Measurements from ENCODE around the gene OR5A2. TPM values are rescaled to one million over a fixed set of nuclear protein-coding genes. Genes with fewer than 3 reads are reported as not detected.

The OR5A2 gene
- total RNA-seq, 2 experiments from 2014 or later = not detected

DNA sequence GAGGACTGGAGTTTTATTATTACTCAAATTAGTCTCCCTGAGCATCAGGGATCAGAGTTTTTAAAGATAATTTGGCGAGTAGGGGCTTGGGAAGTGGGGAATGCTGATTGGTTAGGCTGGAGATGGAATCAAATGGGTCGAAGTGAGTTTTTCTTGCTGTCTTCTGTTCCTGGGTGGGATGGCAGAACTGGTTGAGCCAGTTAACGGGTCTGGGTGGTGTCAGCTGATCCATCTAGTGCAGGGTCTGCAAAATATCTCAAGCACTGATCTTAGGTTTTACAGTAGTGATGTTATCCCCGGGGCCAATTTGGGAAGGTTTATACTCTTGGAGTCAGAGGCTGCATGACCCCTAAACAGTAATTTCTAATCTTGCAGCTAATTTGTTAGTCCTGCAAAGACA is 1.1 kb downstream of the OR5A2 start:
- ChIA-PET POLR2A (no interaction called here), CTCF (no interaction called here)
- no peaks in the 10 kb centered on the region for H3K9me3 Mint-ChIP-seq (ENCODE audit: insufficient read depth)
- H3K4me3 Mint-ChIP-seq = no peak overlapping the region
- H3K27me3 Mint-ChIP-seq (ENCODE audit: low read depth) = peaks cover 5% of the 10 kb centered on the region
- ATAC-seq = no peak
- H3K4me1 Mint-ChIP-seq (ENCODE audit: low read depth) = peaks cover 10% of the 10 kb centered on the region
- DNase-seq = no peak
- no peaks in the 10 kb centered on the region for H3K36me3 Mint-ChIP-seq (ENCODE audit: low read depth)
- no peak overlapping the region for H3K27ac Mint-ChIP-seq

GRCh38 chr11:59423835-59424234 is 2.4 kb downstream of the OR5A2 start:
- H3K9me3 Mint-ChIP-seq (ENCODE audit: insufficient read depth) = no peaks in the 10 kb centered on the region
- no peak overlapping the region for H3K27ac Mint-ChIP-seq
- H3K36me3 Mint-ChIP-seq (ENCODE audit: low read depth) = no peaks in the 10 kb centered on the region
- POLR2A ChIA-PET = no interaction called here
- ATAC-seq (no peak), DNase-seq (no peak)
- CTCF ChIA-PET = no interaction called here
- no peak overlapping the region for H3K4me3 Mint-ChIP-seq
- H3K4me1 Mint-ChIP-seq (ENCODE audit: low read depth) = peaks cover 10% of the 10 kb centered on the region
- peaks cover 3% of the 10 kb centered on the region for H3K27me3 Mint-ChIP-seq (ENCODE audit: low read depth)

- POLR2A ChIA-PET = no interaction called here
- Mint-ChIP-seq H3K36me3 (ENCODE audit: low read depth) (no peaks in the 10 kb centered on the region), H3K4me1 (ENCODE audit: low read depth) (peaks cover 28% of the 10 kb centered on the region), H3K4me3 (no peak overlapping the region), H3K27me3 (ENCODE audit: low read depth) (peaks cover 16% of the 10 kb centered on the region), H3K27ac (no peak overlapping the region), H3K9me3 (ENCODE audit: insufficient read depth) (no peaks in the 10 kb centered on the region)
- CTCF ChIA-PET = interaction anchor here (0.7 kb wide), 1 partner anchor 20 kb away, joined by 3 read pairs; no protein-coding TSS in a partner anchor
- no peak for ATAC-seq
- no peak for DNase-seq
Observed at GRCh38 chr11:59418156-59418555, 8.1 kb downstream of the OR5A2 start.

DNA sequence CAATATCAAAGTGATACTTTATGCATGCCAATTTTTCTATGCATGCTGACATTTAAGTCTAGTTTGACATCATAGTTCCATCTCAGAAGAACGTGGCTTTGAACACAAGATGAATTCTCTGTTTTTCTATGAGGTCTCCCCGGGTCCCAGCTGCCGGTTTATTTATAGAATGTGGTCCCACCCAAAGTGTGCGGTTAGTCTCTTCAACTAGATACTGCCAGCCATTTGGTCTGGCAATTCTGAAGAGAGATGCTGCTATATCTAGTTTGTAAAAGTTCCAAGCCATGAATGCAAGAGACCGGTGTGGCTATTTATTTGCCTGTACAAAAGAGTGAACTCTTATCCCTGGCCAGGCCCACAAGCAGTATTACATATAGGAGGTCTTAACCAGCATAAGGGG is 9.2 kb downstream of the OR5A2 start:
- peaks cover 19% of the 10 kb centered on the region for H3K4me1 Mint-ChIP-seq (ENCODE audit: low read depth)
- H3K9me3 Mint-ChIP-seq (ENCODE audit: insufficient read depth) = no peaks in the 10 kb centered on the region
- POLR2A ChIA-PET = no interaction called here
- CTCF ChIA-PET = no interaction called here
- H3K4me3 Mint-ChIP-seq = no peak overlapping the region
- peaks cover 16% of the 10 kb centered on the region for H3K27me3 Mint-ChIP-seq (ENCODE audit: low read depth)
- peak; percentile 23 for DNase-seq
- no peak overlapping the region for H3K27ac Mint-ChIP-seq
- no peak for ATAC-seq
- H3K36me3 Mint-ChIP-seq (ENCODE audit: low read depth) = no peaks in the 10 kb centered on the region

DNA sequence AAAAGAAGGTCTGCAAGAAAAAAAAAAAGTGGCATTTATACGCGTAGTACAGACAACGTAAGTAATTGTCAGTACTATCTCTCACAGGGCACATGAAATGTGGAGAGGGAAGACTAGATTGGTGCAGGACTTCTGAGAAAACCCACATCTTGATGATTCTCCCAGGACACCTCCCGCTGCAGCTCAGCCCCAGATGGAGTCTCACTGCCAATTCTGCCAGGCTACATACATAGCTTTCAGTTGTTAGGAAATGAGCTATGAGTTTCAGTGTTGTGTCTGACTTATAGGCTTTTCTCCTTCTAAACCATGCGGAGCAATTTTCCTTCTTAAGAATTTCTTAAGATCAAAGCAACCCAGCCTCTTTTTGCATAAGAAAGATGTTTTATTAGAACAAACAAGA is 9.6 kb downstream of the OR5A2 start:
- no peaks in the 10 kb centered on the region for H3K9me3 Mint-ChIP-seq (ENCODE audit: insufficient read depth)

DNA sequence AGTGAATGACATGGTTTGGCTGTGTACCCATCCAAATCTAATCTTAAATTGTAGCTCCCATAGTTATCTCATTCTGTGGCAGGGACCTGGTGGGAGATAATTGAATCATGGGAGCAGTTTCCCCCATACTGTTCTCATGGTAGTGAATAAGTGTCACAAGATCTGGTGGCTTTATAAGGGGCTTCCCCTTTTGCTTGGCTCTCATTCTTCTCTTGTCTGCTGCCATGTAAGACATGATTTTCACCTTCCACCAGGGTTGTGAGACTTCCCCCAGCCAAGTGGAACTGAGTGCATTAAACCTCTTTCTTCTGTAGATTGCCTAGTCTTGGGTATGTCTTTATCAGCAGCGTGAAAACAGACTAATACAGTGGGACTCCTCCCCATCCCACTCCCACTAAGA is 11.1 kb downstream of the OR5A2 start:
- Mint-ChIP-seq H3K9me3 (ENCODE audit: insufficient read depth) (peaks cover 7% of the 10 kb centered on the region), H3K4me1 (ENCODE audit: low read depth) (peaks cover 18% of the 10 kb centered on the region), H3K27ac (no peak overlapping the region), H3K4me3 (no peak overlapping the region), H3K36me3 (ENCODE audit: low read depth) (peaks cover 1% of the 10 kb centered on the region), H3K27me3 (ENCODE audit: low read depth) (peaks cover 16% of the 10 kb centered on the region)
- CTCF ChIA-PET = no interaction called here
- no peak for ATAC-seq
- DNase-seq = no peak
- POLR2A ChIA-PET = no interaction called here

More for the DNA sequence above, 9.6 kb downstream of the OR5A2 start:
- H3K4me1 Mint-ChIP-seq (ENCODE audit: low read depth) = peaks cover 18% of the 10 kb centered on the region
- no peaks in the 10 kb centered on the region for H3K36me3 Mint-ChIP-seq (ENCODE audit: low read depth)
- ChIA-PET POLR2A (no interaction called here), CTCF (no interaction called here)
- peaks cover 16% of the 10 kb centered on the region for H3K27me3 Mint-ChIP-seq (ENCODE audit: low read depth)
- ATAC-seq = no peak
- H3K27ac Mint-ChIP-seq = peak overlapping the region; percentile 40
- H3K4me3 Mint-ChIP-seq = no peak overlapping the region
- DNase-seq = no peak

GRCh38 chr11:59413646-59414045 is 12.6 kb downstream of the OR5A2 start:
- Mint-ChIP-seq H3K9me3 (ENCODE audit: insufficient read depth) (peaks cover 12% of the 10 kb centered on the region), H3K4me1 (ENCODE audit: low read depth) (peaks cover 18% of the 10 kb centered on the region), H3K27ac (no peak overlapping the region), H3K4me3 (no peak overlapping the region), H3K36me3 (ENCODE audit: low read depth) (peaks cover 1% of the 10 kb centered on the region), H3K27me3 (ENCODE audit: low read depth) (peaks cover 16% of the 10 kb centered on the region)
- ATAC-seq (no peak), DNase-seq (no peak)
- POLR2A ChIA-PET = no interaction called here
- CTCF ChIA-PET = no interaction called here

GRCh38 chr11:59403546-59403945 is 22.7 kb downstream of the OR5A2 start:
- ChIA-PET POLR2A (no interaction called here), CTCF (interaction anchor here (1.3 kb wide), 1 partner anchor 26 kb away, joined by 5 read pairs; no protein-coding TSS in a partner anchor)
- no peak overlapping the region for H3K27ac Mint-ChIP-seq
- peaks cover 3% of the 10 kb centered on the region for H3K27me3 Mint-ChIP-seq (ENCODE audit: low read depth)
- ATAC-seq (no peak), DNase-seq (no peak)
- H3K9me3 Mint-ChIP-seq (ENCODE audit: insufficient read depth) = peaks cover 16% of the 10 kb centered on the region
- H3K36me3 Mint-ChIP-seq (ENCODE audit: low read depth) = no peaks in the 10 kb centered on the region
- no peaks in the 10 kb centered on the region for H3K4me1 Mint-ChIP-seq (ENCODE audit: low read depth)
- no peak overlapping the region for H3K4me3 Mint-ChIP-seq

- CTCF ChIA-PET = no interaction called here
Observed at GRCh38 chr11:59401262-59401552, 25.0 kb downstream of the OR5A2 start.

DNA sequence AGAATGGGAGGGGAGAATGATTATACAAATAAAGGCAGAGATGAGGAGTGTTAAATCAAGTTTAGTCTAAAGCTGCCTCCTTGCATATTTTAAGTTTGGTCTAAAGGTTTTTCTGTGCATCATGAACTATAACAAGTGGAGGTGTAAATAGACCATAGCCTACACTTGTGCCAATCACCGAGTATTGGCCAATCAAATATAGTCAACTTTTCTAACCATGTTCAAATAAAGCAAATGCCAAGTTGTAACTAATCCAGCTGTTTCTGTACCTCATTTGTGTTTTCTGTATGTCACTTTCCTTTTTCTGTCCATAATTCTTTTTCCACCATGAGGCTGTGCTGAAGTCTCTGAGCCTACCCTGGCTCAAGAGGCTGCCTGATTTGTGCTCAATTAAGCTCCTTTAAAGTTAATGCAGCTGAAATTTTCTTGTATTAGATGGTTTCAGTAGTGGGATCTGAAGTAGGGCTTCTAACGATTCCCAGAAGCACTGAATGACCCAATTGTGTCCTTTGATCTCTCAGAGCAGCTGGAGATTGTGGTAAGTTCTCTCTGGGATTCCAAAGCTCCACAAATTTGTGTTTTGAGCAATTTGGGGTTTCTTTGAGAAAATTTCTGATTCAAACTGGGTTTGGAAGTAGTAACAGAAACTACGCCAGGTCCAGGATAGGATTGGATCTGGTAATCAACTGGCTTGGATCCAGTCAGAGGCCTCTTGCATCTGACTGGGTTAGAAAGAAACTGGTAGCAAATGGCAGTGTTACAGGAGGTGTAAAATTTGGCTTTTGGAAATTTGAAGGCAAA is 25.6 kb downstream of the OR5A2 start:
- H3K36me3 Mint-ChIP-seq (ENCODE audit: low read depth) = no peaks in the 10 kb centered on the region
- ChIA-PET CTCF (no interaction called here), POLR2A (no interaction called here)
- H3K9me3 Mint-ChIP-seq (ENCODE audit: insufficient read depth) = peaks cover 16% of the 10 kb centered on the region
- H3K4me3 Mint-ChIP-seq = no peak overlapping the region
- DNase-seq = no peak
- no peak overlapping the region for H3K27ac Mint-ChIP-seq
- peaks cover 3% of the 10 kb centered on the region for H3K27me3 Mint-ChIP-seq (ENCODE audit: low read depth)
- H3K4me1 Mint-ChIP-seq (ENCODE audit: low read depth) = no peaks in the 10 kb centered on the region
- ATAC-seq = no peak

More at GRCh38 chr11:59401262-59401552, 25.0 kb downstream of the OR5A2 start:
- Mint-ChIP-seq H3K27me3 (ENCODE audit: low read depth) (peaks cover 3% of the 10 kb centered on the region), H3K36me3 (ENCODE audit: low read depth) (no peaks in the 10 kb centered on the region), H3K9me3 (ENCODE audit: insufficient read depth) (peaks cover 16% of the 10 kb centered on the region), H3K27ac (no peak overlapping the region), H3K4me3 (no peak overlapping the region), H3K4me1 (ENCODE audit: low read depth) (no peaks in the 10 kb centered on the region)
- POLR2A ChIA-PET = no interaction called here
- ATAC-seq = no peak
- DNase-seq = no peak

- Mint-ChIP-seq H3K4me1 (ENCODE audit: low read depth) (no peaks in the 10 kb centered on the region), H3K36me3 (ENCODE audit: low read depth) (no peaks in the 10 kb centered on the region), H3K27ac (no peak overlapping the region), H3K9me3 (ENCODE audit: insufficient read depth) (no peaks in the 10 kb centered on the region), H3K27me3 (ENCODE audit: low read depth) (no peaks in the 10 kb centered on the region), H3K4me3 (no peak overlapping the region)
- ATAC-seq (no peak), DNase-seq (no peak)
- ChIA-PET CTCF (no interaction called here), POLR2A (no interaction called here)
Observed at GRCh38 chr11:59394186-59394585, 32.0 kb downstream of the OR5A2 start.

DNA sequence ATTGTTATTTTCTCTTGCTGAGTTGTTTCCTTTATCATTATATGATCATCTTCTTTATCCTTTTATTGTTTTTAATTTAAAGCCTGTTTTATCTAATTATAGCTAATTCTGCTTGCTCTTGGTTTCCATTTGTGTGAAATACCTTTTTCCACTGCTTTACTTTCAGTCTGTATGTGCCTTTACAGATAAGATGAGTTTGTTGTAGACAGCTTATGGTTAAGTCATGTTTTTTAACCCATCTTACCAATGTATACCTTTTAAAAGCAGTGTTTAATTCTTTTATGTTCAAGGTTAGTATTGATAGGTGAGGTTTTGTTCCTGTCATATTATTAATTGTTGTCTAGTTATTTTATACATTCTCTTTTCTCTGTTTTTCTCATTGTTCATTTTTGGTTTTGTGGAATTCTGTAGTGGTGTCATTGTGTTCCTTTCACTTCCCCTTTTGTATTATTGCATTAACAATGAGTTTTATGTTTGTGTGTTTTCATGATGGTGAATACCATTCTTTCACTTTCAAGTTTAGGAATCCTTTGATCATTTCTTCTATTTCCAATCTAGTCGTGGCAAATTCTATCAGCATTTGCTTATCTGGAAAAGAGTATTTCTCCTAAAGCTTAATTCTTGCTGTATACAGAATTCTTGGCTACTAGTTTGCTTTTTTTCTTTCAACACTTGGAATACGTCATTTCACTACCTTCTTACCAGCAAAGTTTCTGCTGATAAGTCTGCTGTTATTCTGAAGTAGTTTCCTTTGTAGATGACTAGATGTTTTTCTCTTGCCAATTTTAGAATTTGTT is 45.8 kb downstream of the OR5A2 start:
- H3K36me3 Mint-ChIP-seq (ENCODE audit: low read depth) = no peaks in the 10 kb centered on the region
- no peak for DNase-seq
- H3K27ac Mint-ChIP-seq = no peak overlapping the region
- CTCF ChIA-PET = no interaction called here
- POLR2A ChIA-PET = no interaction called here
- H3K4me3 Mint-ChIP-seq = no peak overlapping the region
- H3K27me3 Mint-ChIP-seq (ENCODE audit: low read depth) = peaks cover 4% of the 10 kb centered on the region
- no peak for ATAC-seq
- H3K9me3 Mint-ChIP-seq (ENCODE audit: insufficient read depth) = no peaks in the 10 kb centered on the region
- H3K4me1 Mint-ChIP-seq (ENCODE audit: low read depth) = no peaks in the 10 kb centered on the region

Data from activated CD8-positive, alpha-beta T cell treated with anti-CD3 and anti-CD28 coated beads, Interleukin-2, amount 10 ng/mL, durations not matched to agents 7 days and 5 days (primary cell).